Measurements from ENCODE around the gene HPS5.
"Not testable (repeated sequence)": the region's sequence is repeated elsewhere in the genome, so short reads cannot be mapped to it uniquely, and the experiment has no call there.

The HPS5 gene

GRCh38 chr11:18321969-18322711 lies at the start of gene HPS5, which contains the start of gene GTF2H1:
Gene HPS5, minus strand, starts transcription at chr11:18322140. Its CDS starts 4,282 bp downstream, at chr11:18317858.
Gene GTF2H1, plus strand, starts transcription at chr11:18322567. Its CDS starts 10,508 bp downstream, at chr11:18333075.
- in situ Hi-C loops (cut with MboI; ENCODE audit: low sequenced_read_pairs): no loop called here

GRCh38 chr11:18371279-18371678 lies 49.3 kb upstream of the HPS5 start:
- in situ Hi-C loops (cut with MboI; ENCODE audit: low sequenced_read_pairs): no loop called here

GRCh38 chr11:18369398-18369797 lies 47.5 kb upstream of the HPS5 start:
- in situ Hi-C loops (cut with MboI; ENCODE audit: low sequenced_read_pairs): no loop called here

GRCh38 chr11:18368221-18368620 lies 46.3 kb upstream of the HPS5 start:
- in situ Hi-C loops (cut with MboI; ENCODE audit: low sequenced_read_pairs): no loop called here

- in situ Hi-C loops (cut with MboI; ENCODE audit: low sequenced_read_pairs): no loop called here
Observed at GRCh38 chr11:18367431-18367830, 45.5 kb upstream of the HPS5 start.

GRCh38 chr11:18366286-18366685 lies 44.3 kb upstream of the HPS5 start:
- in situ Hi-C loops (cut with MboI; ENCODE audit: low sequenced_read_pairs): no loop called here

- in situ Hi-C loops (cut with MboI; ENCODE audit: low sequenced_read_pairs): no loop called here
Observed at GRCh38 chr11:18365741-18366140, 43.8 kb upstream of the HPS5 start.

GRCh38 chr11:18364495-18365073 lies 42.6 kb upstream of the HPS5 start:
- in situ Hi-C loops (cut with MboI; ENCODE audit: low sequenced_read_pairs): no loop called here

- in situ Hi-C loops (cut with MboI; ENCODE audit: low sequenced_read_pairs): no loop called here
Observed at GRCh38 chr11:18361154-18361553, 39.2 kb upstream of the HPS5 start.

- in situ Hi-C loops (cut with MboI; ENCODE audit: low sequenced_read_pairs): no loop called here
Observed at GRCh38 chr11:18358646-18359045, 36.7 kb upstream of the HPS5 start.

GRCh38 chr11:18352581-18352980 lies 30.6 kb upstream of the HPS5 start:
- in situ Hi-C loops (cut with MboI; ENCODE audit: low sequenced_read_pairs): no loop called here

- in situ Hi-C loops (cut with MboI; ENCODE audit: low sequenced_read_pairs): no loop called here
Observed at GRCh38 chr11:18347471-18348125, 25.7 kb upstream of the HPS5 start.

GRCh38 chr11:18332891-18333290 lies 11.0 kb upstream of the HPS5 start:
- in situ Hi-C loops (cut with MboI; ENCODE audit: low sequenced_read_pairs): no loop called here

GRCh38 chr11:18332302-18332701 lies 10.4 kb upstream of the HPS5 start:
- in situ Hi-C loops (cut with MboI; ENCODE audit: low sequenced_read_pairs): no loop called here

- in situ Hi-C loops (cut with MboI; ENCODE audit: low sequenced_read_pairs): no loop called here
Observed at GRCh38 chr11:18330921-18331320, 9.0 kb upstream of the HPS5 start.

- in situ Hi-C loops (cut with MboI; ENCODE audit: low sequenced_read_pairs): no loop called here
Observed at GRCh38 chr11:18329196-18329870, 7.4 kb upstream of the HPS5 start.

GRCh38 chr11:18324381-18324780 lies 2.4 kb upstream of the HPS5 start:
- in situ Hi-C loops (cut with MboI; ENCODE audit: low sequenced_read_pairs): no loop called here

GRCh38 chr11:18323881-18324280 lies 1.9 kb upstream of the HPS5 start:
- in situ Hi-C loops (cut with MboI; ENCODE audit: low sequenced_read_pairs): not testable (repeated sequence)

GRCh38 chr11:18322818-18323570 lies 1.1 kb upstream of the HPS5 start:
- in situ Hi-C loops (cut with MboI; ENCODE audit: low sequenced_read_pairs): no loop called here

- in situ Hi-C loops (cut with MboI; ENCODE audit: low sequenced_read_pairs): no loop called here
Observed at GRCh38 chr11:18321578-18321968, 367 bp downstream of the HPS5 start.

GRCh38 chr11:18320617-18321016 lies 1.3 kb downstream of the HPS5 start:
- in situ Hi-C loops (cut with MboI; ENCODE audit: low sequenced_read_pairs): no loop called here

Measured in HL-60/S4 treated with retinoic acid at 250 ng/mL for 4 days and 3 days (cell line).